Hindlimb muscle (tissue), 1 donor: ENCODE data around the gene CNGB1. TPM values are rescaled to one million over a fixed set of nuclear protein-coding genes. Genes with fewer than 3 reads are reported as not detected.
"Not testable (repeated sequence)": the region's sequence is repeated elsewhere in the genome, so short reads cannot be mapped to it uniquely, and the experiment has no call there.

Experiments used
- DNase-seq: peaks from one replicate; pipeline ENCODE4 v3.0.0-alpha.2; 2013
- polyA plus RNA-seq: library from polyadenylated mRNA; unstranded; fragments of 120-200 nt; gene quantifications from one replicate; pipeline ENCODE4 v1.2.1, GENCODE V29; 2013; ENCODE audit not compliant: insufficient read length

The CNGB1 gene
- polyA plus RNA-seq, 1 donor: not detected

- DNase-seq: no peak
Observed at GRCh38 chr16:57996406-57997175, 25.7 kb upstream of the CNGB1 start.

- no peak for DNase-seq
Observed at GRCh38 chr16:57995721-57996405, 24.9 kb upstream of the CNGB1 start.

- DNase-seq: no peak
Observed at GRCh38 chr16:57994778-57995177, 23.9 kb upstream of the CNGB1 start.

GRCh38 chr16:57994361-57994760, 23.4 kb upstream of the CNGB1 start:
- no peak for DNase-seq

GRCh38 chr16:57993897-57994296, 23.0 kb upstream of the CNGB1 start:
- DNase-seq: no peak

- no peak for DNase-seq
Observed at GRCh38 chr16:57993438-57993837, 22.5 kb upstream of the CNGB1 start.

GRCh38 chr16:57992084-57992483, 21.2 kb upstream of the CNGB1 start:
- DNase-seq: no peak

GRCh38 chr16:57991551-57992059, 20.7 kb upstream of the CNGB1 start:
- no peak for DNase-seq

- DNase-seq: no peak
Observed at GRCh38 chr16:57988929-57989328, 18.0 kb upstream of the CNGB1 start.

- no peak for DNase-seq
Observed at GRCh38 chr16:57987441-57988177, 16.7 kb upstream of the CNGB1 start.

- DNase-seq: no peak
Observed at GRCh38 chr16:57986196-57986595, 15.3 kb upstream of the CNGB1 start.

- peak; percentile 23 for DNase-seq
Observed at GRCh38 chr16:57985204-57986181, 14.6 kb upstream of the CNGB1 start.

GRCh38 chr16:57984443-57985203, 13.7 kb upstream of the CNGB1 start:
- peak; percentile 59 for DNase-seq

GRCh38 chr16:57982385-57982784, 11.5 kb upstream of the CNGB1 start:
- no peak for DNase-seq

- no peak for DNase-seq
Observed at GRCh38 chr16:57981636-57982035, 10.7 kb upstream of the CNGB1 start.

GRCh38 chr16:57979006-57979585, 8.2 kb upstream of the CNGB1 start:
- DNase-seq: no peak

GRCh38 chr16:57978070-57978465, 7.1 kb upstream of the CNGB1 start:
- not testable (repeated sequence) for DNase-seq

- no peak for DNase-seq
Observed at GRCh38 chr16:57977418-57978069, 6.6 kb upstream of the CNGB1 start.

- no peak for DNase-seq
Observed at GRCh38 chr16:57976331-57976796, 5.4 kb upstream of the CNGB1 start.

- DNase-seq: no peak
Observed at GRCh38 chr16:57972306-57972705, 1.4 kb upstream of the CNGB1 start.
